Fibroblast of the aortic adventitia (primary cell): Measurements from ENCODE around the gene CRYGD. TPM values are rescaled to one million over a fixed set of nuclear protein-coding genes. Genes with fewer than 3 reads are reported as not detected.

ENCODE experiments used
- DNase-seq: peaks from one replicate; pipeline ENCODE4 v3.0.0-alpha.2; 2010; ENCODE audit warnings: low read depth
- H3K4me3 ChIP-seq: 2 replicates; pipeline ENCODE4 v1.5.1; 2011; ENCODE audit warnings: low read depth, mild to moderate bottlenecking, control low read depth, low read length, moderate library complexity
- total RNA-seq: library from RNA; depleted of rRNA; stranded (reverse); fragments of >200 nt; gene quantifications from 2 replicates; pipeline ENCODE4 v1.2.3, GENCODE V29; 2012; ENCODE audit warnings: low replicate concordance
- TF ChIP-seq, protein P1 (sequence below): IDR thresholded peaks from 2 replicates; pipeline ENCODE4 v1.5.1; 2011; ENCODE audit warnings: mild to moderate bottlenecking, low read length, control low read depth, inconsistent platforms; ENCODE audit not compliant: insufficient read depth

Gene CRYGD
- total RNA-seq, 1 donor: not detected

- H3K4me3 ChIP-seq: no peak overlapping the region
- TF ChIP-seq, protein P1, sequence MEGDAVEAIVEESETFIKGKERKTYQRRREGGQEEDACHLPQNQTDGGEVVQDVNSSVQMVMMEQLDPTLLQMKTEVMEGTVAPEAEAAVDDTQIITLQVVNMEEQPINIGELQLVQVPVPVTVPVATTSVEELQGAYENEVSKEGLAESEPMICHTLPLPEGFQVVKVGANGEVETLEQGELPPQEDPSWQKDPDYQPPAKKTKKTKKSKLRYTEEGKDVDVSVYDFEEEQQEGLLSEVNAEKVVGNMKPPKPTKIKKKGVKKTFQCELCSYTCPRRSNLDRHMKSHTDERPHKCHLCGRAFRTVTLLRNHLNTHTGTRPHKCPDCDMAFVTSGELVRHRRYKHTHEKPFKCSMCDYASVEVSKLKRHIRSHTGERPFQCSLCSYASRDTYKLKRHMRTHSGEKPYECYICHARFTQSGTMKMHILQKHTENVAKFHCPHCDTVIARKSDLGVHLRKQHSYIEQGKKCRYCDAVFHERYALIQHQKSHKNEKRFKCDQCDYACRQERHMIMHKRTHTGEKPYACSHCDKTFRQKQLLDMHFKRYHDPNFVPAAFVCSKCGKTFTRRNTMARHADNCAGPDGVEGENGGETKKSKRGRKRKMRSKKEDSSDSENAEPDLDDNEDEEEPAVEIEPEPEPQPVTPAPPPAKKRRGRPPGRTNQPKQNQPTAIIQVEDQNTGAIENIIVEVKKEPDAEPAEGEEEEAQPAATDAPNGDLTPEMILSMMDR: no peak
- no peak for DNase-seq
Measured at GRCh38 chr2:208150094-208150493, 25.8 kb upstream of the CRYGD start.

GRCh38 chr2:208148803-208149202, 24.5 kb upstream of the CRYGD start:
- TF ChIP-seq, protein P1: no peak
- H3K4me3 ChIP-seq: no peak overlapping the region
- no peak for DNase-seq

DNA sequence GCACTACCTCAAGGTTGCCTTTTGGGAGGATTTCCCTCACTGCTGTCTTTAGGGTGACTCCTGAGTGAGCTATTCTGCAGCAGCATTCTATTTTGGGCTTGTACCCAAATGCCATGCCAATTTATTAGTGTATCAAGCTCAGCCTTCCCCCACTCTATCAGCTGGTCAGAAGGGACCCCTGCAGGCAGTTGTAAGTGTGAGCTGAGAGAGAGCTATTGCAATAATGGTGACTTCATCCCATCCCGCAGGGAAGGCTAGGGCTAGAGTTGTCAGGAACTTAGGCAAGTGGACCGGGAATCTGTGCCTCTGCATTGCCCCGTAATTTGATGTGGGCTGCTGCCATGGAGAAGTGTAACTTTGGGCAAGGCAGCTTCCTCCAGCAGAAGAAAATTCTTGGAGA, 23.4 kb upstream of the CRYGD start:
- TF ChIP-seq, protein P1: no peak
- H3K4me3 ChIP-seq: no peak overlapping the region
- DNase-seq: no peak

DNA sequence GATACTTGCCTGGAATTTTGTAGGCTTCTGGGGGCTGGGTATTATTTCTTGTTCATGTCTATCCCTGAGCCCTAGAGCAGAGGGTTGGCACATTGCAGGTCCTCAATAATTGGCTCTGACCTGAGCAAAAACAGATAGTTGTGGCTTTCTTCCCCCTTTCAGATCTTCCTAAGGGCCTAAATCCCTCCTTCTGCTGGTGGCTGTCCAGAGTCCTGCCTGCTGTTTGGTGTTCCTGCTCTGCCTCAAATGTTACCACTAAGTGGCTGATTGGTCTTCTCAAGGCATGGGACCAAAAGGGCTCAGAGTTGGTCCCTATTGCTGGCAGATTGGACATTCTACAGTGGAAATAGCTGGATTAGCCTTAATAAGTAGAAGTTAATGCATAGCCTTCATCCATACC, 22.7 kb upstream of the CRYGD start:
- no peak overlapping the region for H3K4me3 ChIP-seq
- TF ChIP-seq, protein P1: no peak
- no peak for DNase-seq

DNA sequence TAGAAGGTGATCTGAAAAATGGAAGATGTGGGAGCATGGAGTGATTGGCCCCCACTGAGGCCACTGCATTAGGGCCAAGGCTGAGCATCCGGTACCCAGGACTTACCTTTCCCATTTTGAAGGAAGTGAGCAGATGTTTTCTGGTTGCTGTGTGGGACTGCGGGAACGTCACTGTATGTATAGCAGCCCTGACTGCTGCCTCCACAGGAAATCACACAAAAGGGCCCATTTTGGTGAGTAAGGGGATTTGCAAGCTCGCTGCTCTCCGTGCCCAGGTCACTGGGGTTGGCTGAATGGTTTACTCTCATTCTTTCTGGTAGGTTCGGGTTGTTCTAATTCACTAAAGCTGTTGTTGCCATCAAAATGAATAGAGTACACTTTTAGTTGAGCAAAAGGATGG, 21.7 kb upstream of the CRYGD start, which contains the start of gene CRYGB:
CRYGB (minus strand) TSS at position 153 of the 400 bp plus-strand sequence; CDS start at position 115, 38 bp downstream.
- no peak within 1 kb of the TSS for H3K4me3 ChIP-seq
- TF ChIP-seq, protein P1: no peak
- DNase-seq: no peak

DNA sequence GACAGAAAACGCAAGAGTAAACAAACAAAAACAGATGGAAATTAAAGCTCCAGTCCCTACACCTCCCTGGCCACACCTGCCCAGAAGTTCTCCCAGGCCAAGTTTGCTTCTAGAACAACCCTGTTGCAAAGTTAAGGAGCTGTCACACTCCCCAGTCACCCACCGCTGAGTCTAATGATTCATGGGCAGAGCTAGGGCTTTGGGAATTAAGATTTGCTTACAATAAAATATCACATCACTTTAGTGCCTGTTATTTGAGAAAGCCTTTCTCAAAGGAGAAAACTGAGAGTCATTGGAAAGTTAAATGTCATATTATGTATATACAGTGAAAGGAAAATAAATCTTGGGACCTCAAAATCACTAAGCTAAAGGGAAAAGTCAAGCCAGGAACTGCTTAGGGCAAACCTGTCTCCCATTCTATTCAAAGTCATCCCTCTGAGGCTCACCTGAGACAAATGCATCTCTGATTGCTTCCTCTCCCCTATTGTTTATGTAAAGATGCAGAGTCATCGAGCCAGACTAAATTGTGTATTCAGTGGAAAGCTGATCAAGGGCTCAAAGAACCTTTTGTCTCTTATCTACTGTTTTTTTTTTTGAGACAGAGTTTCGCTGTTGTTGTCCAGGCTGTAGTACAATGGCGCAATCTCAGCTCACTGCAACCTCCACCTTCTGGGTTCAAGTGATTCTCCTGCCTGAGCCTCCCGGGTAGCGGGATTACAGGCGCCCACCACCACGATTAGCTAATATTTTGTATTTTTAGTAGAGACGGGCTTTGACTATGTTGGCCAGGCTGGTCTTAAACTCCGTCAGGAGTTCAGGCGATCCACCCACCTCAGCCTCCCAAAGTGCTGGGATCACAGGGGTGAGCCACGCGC, 18.8 kb upstream of the CRYGD start:
- TF ChIP-seq, protein P1: no peak
- no peak for DNase-seq
- H3K4me3 ChIP-seq: no peak overlapping the region
